Measurements from ENCODE around the gene UBE3B. TPM values are rescaled to one million over a fixed set of nuclear protein-coding genes. Genes with fewer than 3 reads are reported as not detected.

Gene UBE3B
- total RNA-seq, 1 experiment from 2014 or later = 48.6 TPM

DNA sequence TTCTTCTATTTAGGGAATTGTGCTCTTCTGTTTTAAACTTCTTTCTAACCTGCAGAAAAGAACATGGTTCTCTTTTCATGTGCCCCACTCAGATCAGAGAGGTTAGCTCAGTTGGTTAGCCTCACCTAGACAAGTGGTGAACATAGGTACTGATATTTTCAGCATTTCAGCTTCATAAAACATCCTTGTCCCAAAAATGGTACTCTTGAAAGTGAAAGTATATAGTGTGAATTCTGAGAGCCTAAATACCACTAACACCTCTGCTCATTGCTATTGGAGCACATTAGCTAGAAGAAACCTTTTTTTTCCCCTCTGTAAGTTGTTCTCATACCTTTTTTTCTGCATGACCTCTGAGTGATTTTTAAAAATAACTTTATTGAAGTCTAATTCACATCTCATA is 17.6 kb downstream of the UBE3B start:
- Mint-ChIP-seq H3K4me1 (ENCODE audit: low read depth, unreplicated experiment) (no peaks in the 10 kb centered on the region), H3K36me3 (ENCODE audit: insufficient read depth, unreplicated experiment) (peaks cover 2% of the 10 kb centered on the region), H3K27ac (ENCODE audit: unreplicated experiment) (no peak overlapping the region), H3K27me3 (ENCODE audit: unreplicated experiment) (no peaks in the 10 kb centered on the region), H3K4me3 (ENCODE audit: low read depth, unreplicated experiment) (no peak overlapping the region), H3K9me3 (ENCODE audit: low read depth, unreplicated experiment) (no peaks in the 10 kb centered on the region)
- intact Hi-C loops (cut with micrococcal nuclease; ENCODE audit: unreplicated experiment) = no loop called here
- TF ChIP-seq, protein P1, sequence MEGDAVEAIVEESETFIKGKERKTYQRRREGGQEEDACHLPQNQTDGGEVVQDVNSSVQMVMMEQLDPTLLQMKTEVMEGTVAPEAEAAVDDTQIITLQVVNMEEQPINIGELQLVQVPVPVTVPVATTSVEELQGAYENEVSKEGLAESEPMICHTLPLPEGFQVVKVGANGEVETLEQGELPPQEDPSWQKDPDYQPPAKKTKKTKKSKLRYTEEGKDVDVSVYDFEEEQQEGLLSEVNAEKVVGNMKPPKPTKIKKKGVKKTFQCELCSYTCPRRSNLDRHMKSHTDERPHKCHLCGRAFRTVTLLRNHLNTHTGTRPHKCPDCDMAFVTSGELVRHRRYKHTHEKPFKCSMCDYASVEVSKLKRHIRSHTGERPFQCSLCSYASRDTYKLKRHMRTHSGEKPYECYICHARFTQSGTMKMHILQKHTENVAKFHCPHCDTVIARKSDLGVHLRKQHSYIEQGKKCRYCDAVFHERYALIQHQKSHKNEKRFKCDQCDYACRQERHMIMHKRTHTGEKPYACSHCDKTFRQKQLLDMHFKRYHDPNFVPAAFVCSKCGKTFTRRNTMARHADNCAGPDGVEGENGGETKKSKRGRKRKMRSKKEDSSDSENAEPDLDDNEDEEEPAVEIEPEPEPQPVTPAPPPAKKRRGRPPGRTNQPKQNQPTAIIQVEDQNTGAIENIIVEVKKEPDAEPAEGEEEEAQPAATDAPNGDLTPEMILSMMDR (IDR thresholded peaks at IDR 0.05; ENCODE audit: unreplicated experiment) = no peak
- CTCF ChIA-PET = interaction anchor here (0.6 to 1.7 kb wide), 2 partner anchors 67 to 845 kb away, joined by 4 to 7 read pairs; no protein-coding TSS in a partner anchor
- no TSS peak for BruUV-seq (replicated peaks)
- DNase-seq = no peak

DNA sequence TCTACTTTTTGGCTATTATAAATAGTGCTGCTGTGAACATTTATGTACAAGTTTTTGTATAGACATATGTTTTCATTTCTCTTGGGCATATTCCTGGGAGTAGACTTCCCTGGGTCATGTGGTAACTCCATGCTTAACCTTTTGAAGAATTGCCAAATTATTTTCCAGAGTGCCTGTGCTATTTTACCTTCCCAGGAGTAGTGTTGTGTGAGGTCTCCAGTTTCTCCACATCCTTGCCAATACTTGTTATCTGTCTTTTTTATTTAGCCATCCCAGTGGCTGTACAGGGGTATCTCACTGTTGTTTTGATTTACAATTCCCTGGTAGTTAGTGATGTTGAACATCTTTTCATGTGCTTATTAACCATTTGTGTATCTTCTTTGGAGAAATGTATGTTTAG is 18.9 kb downstream of the UBE3B start:
- Mint-ChIP-seq H3K36me3 (ENCODE audit: insufficient read depth, unreplicated experiment) (peaks cover 13% of the 10 kb centered on the region), H3K27ac (ENCODE audit: unreplicated experiment) (no peak overlapping the region), H3K4me3 (ENCODE audit: low read depth, unreplicated experiment) (no peak overlapping the region), H3K4me1 (ENCODE audit: low read depth, unreplicated experiment) (no peaks in the 10 kb centered on the region), H3K27me3 (ENCODE audit: unreplicated experiment) (no peaks in the 10 kb centered on the region), H3K9me3 (ENCODE audit: low read depth, unreplicated experiment) (no peaks in the 10 kb centered on the region)
- intact Hi-C loops (cut with micrococcal nuclease; ENCODE audit: unreplicated experiment) = no loop called here
- no TSS peak for BruUV-seq (replicated peaks)
- CTCF ChIA-PET = no interaction called here
- TF ChIP-seq, protein P1 (IDR thresholded peaks at IDR 0.05; ENCODE audit: unreplicated experiment) = no peak
- no peak for DNase-seq

DNA sequence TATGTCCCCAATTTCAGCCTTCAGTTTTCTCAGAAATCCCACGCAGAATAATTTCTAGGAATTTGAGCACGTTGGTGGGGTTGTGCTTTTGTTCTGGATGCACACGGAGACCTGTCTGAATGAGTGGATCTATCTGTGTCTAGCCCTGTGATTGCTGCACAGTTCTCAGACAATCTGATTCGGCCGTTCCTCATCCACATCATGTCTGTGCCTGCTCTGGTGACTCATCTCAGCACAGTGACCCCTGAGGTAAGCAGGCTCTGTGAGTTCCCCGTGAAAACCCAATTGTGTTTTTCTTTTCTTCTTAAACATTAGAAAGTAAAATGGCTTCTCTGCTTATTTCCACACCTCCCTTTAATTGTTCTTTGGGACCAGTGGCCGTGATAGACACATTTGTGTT is 20.2 kb downstream of the UBE3B start:
- no peak overlapping the region for H3K27ac Mint-ChIP-seq (ENCODE audit: unreplicated experiment)
- intact Hi-C loops (cut with micrococcal nuclease; ENCODE audit: unreplicated experiment) = no loop called here
- H3K9me3 Mint-ChIP-seq (ENCODE audit: low read depth, unreplicated experiment) = no peaks in the 10 kb centered on the region
- H3K36me3 Mint-ChIP-seq (ENCODE audit: insufficient read depth, unreplicated experiment) = peaks cover 13% of the 10 kb centered on the region
- no peaks in the 10 kb centered on the region for H3K4me1 Mint-ChIP-seq (ENCODE audit: low read depth, unreplicated experiment)
- H3K4me3 Mint-ChIP-seq (ENCODE audit: low read depth, unreplicated experiment) = no peak overlapping the region
- TF ChIP-seq, protein P1 (IDR thresholded peaks at IDR 0.05; ENCODE audit: unreplicated experiment) = no peak
- BruUV-seq (replicated peaks) = no TSS peak
- no peaks in the 10 kb centered on the region for H3K27me3 Mint-ChIP-seq (ENCODE audit: unreplicated experiment)
- DNase-seq = no peak
- CTCF ChIA-PET = no interaction called here

DNA sequence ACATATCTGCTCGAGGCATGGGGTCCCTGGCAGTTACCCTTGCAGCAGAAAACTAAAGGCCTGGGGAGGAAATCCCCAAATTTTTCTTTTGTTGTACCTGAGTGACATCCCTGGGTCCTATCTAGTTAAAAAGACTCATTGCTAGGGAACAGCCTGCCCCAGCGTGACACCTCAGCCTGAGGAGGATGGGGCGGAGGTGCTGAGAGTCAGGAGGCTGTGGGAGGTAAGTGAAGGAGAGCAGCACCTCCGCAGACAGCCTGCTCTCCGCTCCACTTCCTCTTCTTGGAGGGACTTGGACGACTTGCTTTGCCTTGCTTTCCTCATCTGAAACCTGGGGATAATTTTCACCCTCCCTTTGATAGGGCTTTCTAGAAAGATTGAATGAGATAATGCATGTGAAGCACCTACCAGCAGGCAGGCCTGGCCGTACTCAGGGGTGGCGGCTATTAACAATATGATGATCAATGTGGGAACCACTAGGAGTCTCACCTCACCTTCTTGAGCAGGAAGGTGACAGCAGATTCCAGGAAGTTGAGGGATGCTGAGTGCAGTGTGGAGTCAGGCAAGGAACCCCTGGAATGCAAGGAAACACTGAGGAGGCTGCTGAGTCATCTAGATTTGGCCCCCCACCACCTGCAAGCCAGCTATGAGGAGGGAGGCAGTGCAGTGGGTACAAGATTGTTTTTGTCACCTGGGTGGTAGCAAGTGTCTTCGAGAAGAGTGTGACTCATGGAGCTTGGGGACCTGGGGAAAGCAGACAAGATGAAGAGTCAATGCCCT is 23.2 kb downstream of the UBE3B start:
- Mint-ChIP-seq H3K36me3 (ENCODE audit: insufficient read depth, unreplicated experiment) (peaks cover 24% of the 10 kb centered on the region), H3K9me3 (ENCODE audit: low read depth, unreplicated experiment) (no peaks in the 10 kb centered on the region), H3K27me3 (ENCODE audit: unreplicated experiment) (no peaks in the 10 kb centered on the region), H3K27ac (ENCODE audit: unreplicated experiment) (no peak overlapping the region), H3K4me1 (ENCODE audit: low read depth, unreplicated experiment) (no peaks in the 10 kb centered on the region), H3K4me3 (ENCODE audit: low read depth, unreplicated experiment) (no peak overlapping the region)
- DNase-seq = no peak
- CTCF ChIA-PET = no interaction called here
- no TSS peak for BruUV-seq (replicated peaks)
- TF ChIP-seq, protein P1 (IDR thresholded peaks at IDR 0.05; ENCODE audit: unreplicated experiment) = no peak
- intact Hi-C loops (cut with micrococcal nuclease; ENCODE audit: unreplicated experiment) = no loop called here

All from Calu3 (cell line).